ENCODE measurements around the gene CFAP99. TPM values are rescaled to one million over a fixed set of nuclear protein-coding genes. Genes with fewer than 3 reads are reported as not detected.

CFAP99 gene
- total RNA-seq, 6 donors from 2014 or later: 0.57 to 24.7 (median 9.3) TPM

GRCh38 chr4:2408401-2408958, 10.3 kb upstream of the CFAP99 start:
- 88 to 89% methylated on average over 12 of the region's 15 CpGs for WGBS, 2 donors
- ATAC-seq (ENCODE audit: low FRiP score in 2 of 2): no peak
- Histone ChIP-seq H3K27ac (no peak overlapping the region), H3K36me3 (no peaks in the 10 kb centered on the region), H3K4me3 (no peak overlapping the region), H3K27me3 (no peaks in the 10 kb centered on the region), H3K9me3 (no peaks in the 10 kb centered on the region), H3K4me1 (peaks cover 19 to 20% (median 19%) of the 10 kb centered on the region in 4 donors)
- peak in 1 of 2 donors; percentile 75 for DNase-seq
- no peak for TF ChIP-seq POLR2A (IDR thresholded peaks at IDR 0.05)

DNA sequence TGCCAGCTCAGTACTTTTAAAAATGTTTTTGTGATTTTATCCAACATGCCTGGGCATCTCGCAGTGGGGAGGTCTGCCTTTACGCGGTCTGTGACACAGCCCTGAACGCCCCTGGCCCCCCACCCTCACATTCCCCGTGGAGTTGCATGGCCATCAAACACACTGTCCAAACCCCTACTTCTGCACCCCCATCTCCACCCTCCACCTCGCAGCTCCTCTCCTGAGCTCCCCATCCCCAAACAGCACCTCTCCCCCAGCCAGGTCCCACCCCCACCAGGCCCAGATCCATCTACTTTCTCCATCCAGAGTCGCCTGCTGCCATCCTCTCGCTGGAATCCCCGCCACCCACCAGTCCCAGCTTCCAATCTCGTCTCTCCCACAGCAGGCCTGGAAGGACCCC, 9.8 kb upstream of the CFAP99 start:
- WGBS, 2 donors: 80 to 85% methylated on average over 10 of the region's 10 CpGs
- Histone ChIP-seq H3K9me3 (no peaks in the 10 kb centered on the region), H3K27me3 (no peaks in the 10 kb centered on the region), H3K4me1 (peaks cover 24 to 25% (median 24%) of the 10 kb centered on the region in 4 donors), H3K36me3 (no peaks in the 10 kb centered on the region), H3K27ac (no peak overlapping the region), H3K4me3 (no peak overlapping the region)
- no peak for TF ChIP-seq POLR2AphosphoS5 (IDR thresholded peaks at IDR 0.05)
- TF ChIP-seq POLR2A (IDR thresholded peaks at IDR 0.05): no peak
- no peak for TF ChIP-seq CTCF (IDR thresholded peaks at IDR 0.05)
- no peak for TF ChIP-seq EP300 (IDR thresholded peaks at IDR 0.05)
- DNase-seq (no peak), ATAC-seq (ENCODE audit: low FRiP score in 2 of 2) (no peak)

- H3K27me3 ChIP-seq: no peaks in the 10 kb centered on the region
- no peak for TF ChIP-seq EP300 (IDR thresholded peaks at IDR 0.05)
Observed at GRCh38 chr4:2409381-2409783, 9.4 kb upstream of the CFAP99 start.

DNA sequence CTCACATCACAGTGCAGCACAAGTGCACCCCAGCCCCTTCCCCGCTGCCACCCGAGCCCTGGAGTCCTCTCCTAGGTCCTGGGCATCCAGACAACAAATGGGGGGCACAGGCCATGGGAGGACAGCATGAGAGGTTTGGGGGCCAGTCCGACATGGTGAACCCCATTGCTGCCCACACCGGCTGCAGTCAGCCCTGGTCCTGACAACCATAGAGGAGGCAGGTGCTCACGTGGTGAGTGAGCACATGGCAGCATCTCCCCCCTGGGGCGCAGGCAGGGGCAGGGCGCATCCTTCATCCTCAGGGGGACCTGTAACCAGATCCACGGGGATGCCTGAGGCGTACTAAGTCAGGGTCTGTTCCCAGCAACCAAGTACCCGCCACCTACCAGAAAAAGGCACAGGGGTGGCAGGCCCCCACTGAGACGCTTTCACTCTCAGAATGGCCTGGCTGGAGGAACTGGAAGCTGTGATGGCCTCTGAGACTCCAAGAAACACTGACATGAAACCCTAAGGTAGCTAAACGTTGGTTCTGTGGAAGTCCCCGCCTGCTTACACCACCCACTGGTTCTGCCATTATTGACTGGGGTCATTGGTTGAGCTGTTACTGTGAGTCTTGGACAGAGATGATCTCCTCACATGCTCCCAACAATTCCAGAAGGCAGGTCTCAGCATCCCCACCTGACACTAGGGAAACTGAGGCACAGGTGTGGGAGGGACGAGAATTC, 6.8 kb upstream of the CFAP99 start:
- DNase-seq (peak in 1 of 2 donors; percentile 54), ATAC-seq (ENCODE audit: low FRiP score in 2 of 2) (no peak)
- Histone ChIP-seq H3K27me3 (peaks cover 0 to 2% (median under 1%) of the 10 kb centered on the region in 4 donors), H3K36me3 (no peaks in the 10 kb centered on the region), H3K4me1 (peaks cover 37 to 48% (median 45%) of the 10 kb centered on the region in 4 donors), H3K4me3 (peak overlapping the region in 1 of 4 donors; percentile 32), H3K27ac (peak overlapping the region; percentile 75 to 88 (median 80)), H3K9me3 (no peaks in the 10 kb centered on the region)
- TF ChIP-seq POLR2A (IDR thresholded peaks at IDR 0.05) (no peak), POLR2AphosphoS5 (IDR thresholded peaks at IDR 0.05) (no peak), EP300 (IDR thresholded peaks at IDR 0.05) (no peak), CTCF (IDR thresholded peaks at IDR 0.05) (no peak)
- 78 to 87% methylated on average over 7 to 9 of the region's 14 CpGs for WGBS, 2 donors

More at GRCh38 chr4:2409381-2409783, 9.4 kb upstream of the CFAP99 start:
- WGBS, 2 donors: 89 to 93% methylated on average over 14 of the region's 14 CpGs
- ATAC-seq (ENCODE audit: low FRiP score in 2 of 2): no peak
- H3K9me3 ChIP-seq: no peaks in the 10 kb centered on the region
- H3K27ac ChIP-seq: no peak overlapping the region
- peaks cover 28 to 29% (median 28%) of the 10 kb centered on the region in 4 donors for H3K4me1 ChIP-seq
- DNase-seq: peak in 1 of 2 donors; percentile 66
- H3K4me3 ChIP-seq: no peak overlapping the region
- no peaks in the 10 kb centered on the region for H3K36me3 ChIP-seq

GRCh38 chr4:2412534-2412884, 6.2 kb upstream of the CFAP99 start:
- no peak for TF ChIP-seq EP300 (IDR thresholded peaks at IDR 0.05)
- no peak for TF ChIP-seq POLR2AphosphoS5 (IDR thresholded peaks at IDR 0.05)
- TF ChIP-seq POLR2A (IDR thresholded peaks at IDR 0.05): no peak
- TF ChIP-seq CTCF (IDR thresholded peaks at IDR 0.05): no peak
- WGBS, 2 donors: 35 to 46% methylated on average over 5 of the region's 5 CpGs
- peak overlapping the region in 3 of 4 donors; percentile 22 to 40 (median 32) for H3K4me3 ChIP-seq
- no peaks in the 10 kb centered on the region for H3K36me3 ChIP-seq
- peaks cover 0 to 5% (median 2%) of the 10 kb centered on the region in 4 donors for H3K27me3 ChIP-seq
- H3K9me3 ChIP-seq: no peaks in the 10 kb centered on the region
- H3K4me1 ChIP-seq: peaks cover 40 to 54% (median 50%) of the 10 kb centered on the region in 4 donors
- ATAC-seq (ENCODE audit: low FRiP score in 2 of 2) (no peak), DNase-seq (no peak)
- peak overlapping the region; percentile 75 to 88 (median 80) for H3K27ac ChIP-seq
